Muscle of leg (tissue), 11 donors: ENCODE measurements around the gene SLC6A17. TPM values are rescaled to one million over a fixed set of nuclear protein-coding genes. Genes with fewer than 3 reads are reported as not detected.

ENCODE experiments used
- DNase-seq: peaks from one replicate; pipeline ENCODE4 v3.0.0; 2013
- H3K27ac ChIP-seq: one replicate; pipeline ENCODE4 v1.5.1; 2013; ENCODE audit warnings: mild to moderate bottlenecking, low read length, control low read depth
- H3K27me3 ChIP-seq: one replicate; pipeline ENCODE4 v1.6.1; 2013; ENCODE audit warnings: low read length; ENCODE audit not compliant: control insufficient read depth, insufficient read depth
- H3K36me3 ChIP-seq: one replicate; pipeline ENCODE4 v1.6.1; 2013; ENCODE audit warnings: low read length; ENCODE audit not compliant: control insufficient read depth, insufficient read depth
- H3K4me1 ChIP-seq: one replicate; pipeline ENCODE4 v1.6.1; 2013; ENCODE audit warnings: low read length; ENCODE audit not compliant: control insufficient read depth, insufficient read depth
- H3K4me3 ChIP-seq: one replicate; pipeline ENCODE4 v1.5.1; 2013; ENCODE audit warnings: low read length, control low read depth
- H3K9me3 ChIP-seq: replicated peaks from 2 replicates; pipeline ENCODE4 v1.6.1; 2013; ENCODE audit warnings: low read depth, low read length; ENCODE audit not compliant: control insufficient read depth
- WGBS: methylation state at CpG from one replicate; pipeline ENCODE4 v1.1.5; 2013; ENCODE audit warnings: missing lambda C conversion rate; ENCODE audit not compliant: insufficient coverage; 5-methylcytosine and 5-hydroxymethylcytosine counted together
- polyA plus RNA-seq, 8 donors: library from polyadenylated mRNA; unstranded; fragments of 120-200 nt; gene quantifications; one replicate each; pipeline versions ENCODE4 v1.2.1 to v1.2.3, GENCODE V29; 2013; ENCODE audit warnings: inconsistent platforms in 1 of 8, low replicate concordance in 1 of 8; ENCODE audit not compliant: insufficient read length in 8 of 8, insufficient read depth in 1 of 8
- total RNA-seq: library from RNA; stranded (reverse); fragments of 120-200 nt; gene quantifications from one replicate; pipeline ENCODE4 v1.2.4, GENCODE V29; 2013

The SLC6A17 gene
- total and polyA plus RNA-seq, 9 donors: 0.04 to 0.79 (median 0.25) TPM

- H3K4me1 ChIP-seq: peaks cover 13% of the 10 kb centered on the region
- no peak overlapping the region for H3K27ac ChIP-seq
- no peaks in the 10 kb centered on the region for H3K36me3 ChIP-seq
- DNase-seq: no peak
- WGBS: no CpG with 5 or more reads among the region's 5 CpGs
- H3K27me3 ChIP-seq: peaks cover 35% of the 10 kb centered on the region
- no peak overlapping the region for H3K4me3 ChIP-seq
- H3K9me3 ChIP-seq: no peaks in the 10 kb centered on the region
Measured at GRCh38 chr1:110114784-110115183, 35.5 kb upstream of the SLC6A17 start.

GRCh38 chr1:110118636-110119396 is 31.5 kb upstream of the SLC6A17 start:
- 78% methylated on average over 3 of the region's 7 CpGs for WGBS
- no peak overlapping the region for H3K27ac ChIP-seq

GRCh38 chr1:110119843-110120242 is 30.5 kb upstream of the SLC6A17 start:
- Histone ChIP-seq H3K27me3 (peaks cover 26% of the 10 kb centered on the region), H3K4me3 (no peak overlapping the region), H3K9me3 (peaks cover 5% of the 10 kb centered on the region), H3K4me1 (peaks cover 13% of the 10 kb centered on the region), H3K36me3 (no peaks in the 10 kb centered on the region), H3K27ac (no peak overlapping the region)
- DNase-seq: peak; percentile 43
- WGBS: 89% methylated on average over 2 of the region's 3 CpGs

More at GRCh38 chr1:110118636-110119396, 31.5 kb upstream of the SLC6A17 start:
- Histone ChIP-seq H3K36me3 (no peaks in the 10 kb centered on the region), H3K27me3 (peaks cover 31% of the 10 kb centered on the region), H3K4me1 (peaks cover 13% of the 10 kb centered on the region), H3K9me3 (peaks cover 3% of the 10 kb centered on the region), H3K4me3 (no peak overlapping the region)
- no peak for DNase-seq

GRCh38 chr1:110120960-110121561 is 29.2 kb upstream of the SLC6A17 start:
- Histone ChIP-seq H3K4me1 (peaks cover 13% of the 10 kb centered on the region), H3K4me3 (no peak overlapping the region), H3K27me3 (peaks cover 17% of the 10 kb centered on the region), H3K36me3 (no peaks in the 10 kb centered on the region), H3K27ac (no peak overlapping the region), H3K9me3 (peaks cover 6% of the 10 kb centered on the region)
- no peak for DNase-seq
- WGBS: 7% methylated on average over 10 of the region's 12 CpGs

GRCh38 chr1:110123224-110123623 is 27.1 kb upstream of the SLC6A17 start:
- Histone ChIP-seq H3K4me1 (peaks cover 13% of the 10 kb centered on the region), H3K27ac (no peak overlapping the region), H3K27me3 (peaks cover 26% of the 10 kb centered on the region), H3K36me3 (no peaks in the 10 kb centered on the region), H3K4me3 (no peak overlapping the region), H3K9me3 (peaks cover 11% of the 10 kb centered on the region)
- DNase-seq: no peak
- WGBS: 29% methylated on average over 1 of the region's 3 CpGs

GRCh38 chr1:110125810-110126209 is 24.5 kb upstream of the SLC6A17 start:
- peaks cover 6% of the 10 kb centered on the region for H3K4me1 ChIP-seq
- no peaks in the 10 kb centered on the region for H3K36me3 ChIP-seq
- H3K27me3 ChIP-seq: peaks cover 51% of the 10 kb centered on the region
- no CpG with 5 or more reads among the region's 4 CpGs for WGBS
- no peak for DNase-seq
- peaks cover 11% of the 10 kb centered on the region for H3K9me3 ChIP-seq
- no peak overlapping the region for H3K4me3 ChIP-seq
- no peak overlapping the region for H3K27ac ChIP-seq

- 2% methylated on average over 28 of the region's 31 CpGs for WGBS
- Histone ChIP-seq H3K27ac (no peak overlapping the region), H3K36me3 (no peaks in the 10 kb centered on the region), H3K4me1 (peaks cover 6% of the 10 kb centered on the region), H3K4me3 (no peak overlapping the region), H3K27me3 (peaks cover 65% of the 10 kb centered on the region), H3K9me3 (peaks cover 5% of the 10 kb centered on the region)
- DNase-seq: peak; percentile 41
Measured at GRCh38 chr1:110130113-110130591, 20.1 kb upstream of the SLC6A17 start.

- no peak overlapping the region for H3K27ac ChIP-seq
- WGBS: 35% methylated on average over 6 of the region's 7 CpGs
- H3K9me3 ChIP-seq: peaks cover 5% of the 10 kb centered on the region
- no peaks in the 10 kb centered on the region for H3K36me3 ChIP-seq
- peaks cover 73% of the 10 kb centered on the region for H3K27me3 ChIP-seq
- H3K4me1 ChIP-seq: peaks cover 6% of the 10 kb centered on the region
- H3K4me3 ChIP-seq: no peak overlapping the region
- DNase-seq: no peak
Measured at GRCh38 chr1:110130989-110131388, 19.3 kb upstream of the SLC6A17 start.

GRCh38 chr1:110132682-110133081 is 17.6 kb upstream of the SLC6A17 start:
- H3K27me3 ChIP-seq: peaks cover 76% of the 10 kb centered on the region

GRCh38 chr1:110133436-110133835 is 16.9 kb upstream of the SLC6A17 start:
- Histone ChIP-seq H3K27ac (no peak overlapping the region), H3K27me3 (peaks cover 75% of the 10 kb centered on the region), H3K4me1 (peaks cover 6% of the 10 kb centered on the region), H3K9me3 (no peaks in the 10 kb centered on the region), H3K36me3 (no peaks in the 10 kb centered on the region), H3K4me3 (no peak overlapping the region)
- 77% methylated on average over 1 of the region's 4 CpGs for WGBS
- DNase-seq: peak; percentile 13

More at GRCh38 chr1:110132682-110133081, 17.6 kb upstream of the SLC6A17 start:
- H3K4me3 ChIP-seq: no peak overlapping the region
- H3K4me1 ChIP-seq: peaks cover 6% of the 10 kb centered on the region
- no peaks in the 10 kb centered on the region for H3K36me3 ChIP-seq
- DNase-seq: no peak
- no peaks in the 10 kb centered on the region for H3K9me3 ChIP-seq
- H3K27ac ChIP-seq: no peak overlapping the region
